Prostate gland (tissue), 2 donors: ENCODE results near the gene MED27.

Experiments
- CTCF ChIP-seq, 4 experiments: fragments of 200-600 bp in 2 of 4; fragments of 450-650 bp in 2 of 4; sonication (generic) in 2 of 4; IDR thresholded peaks; 1 replicate in 3 of 4; 2 replicates in 1 of 4; pipeline ENCODE4 v1.5.1; 2016 to 2019; ENCODE audit warnings: antibody characterized with exemption in 4 of 4, mild to moderate bottlenecking in 2 of 4, moderate library complexity in 2 of 4
- POLR2A ChIP-seq: fragments of 450-650 bp; IDR thresholded peaks from one replicate; pipeline ENCODE4 v1.6.1; 2016; ENCODE audit warnings: antibody characterized with exemption, mild to moderate bottlenecking
- POLR2AphosphoS5 ChIP-seq: sonication (generic); formaldehyde crosslinking; IDR thresholded peaks from one replicate; pipeline ENCODE4 v1.6.1; 2017; ENCODE audit warnings: antibody characterized with exemption

GRCh38 chr9:131885144-131885609 is 194.5 kb downstream of the MED27 start:
- TF ChIP-seq CTCF (IDR thresholded peaks at IDR 0.05), result no peak
- no peak for TF ChIP-seq POLR2A
- no peak for TF ChIP-seq POLR2AphosphoS5
